Urinary bladder (tissue), 4 donors: ENCODE results near the gene PPP2R2C. TPM values are rescaled to one million over a fixed set of nuclear protein-coding genes. Genes with fewer than 3 reads are reported as not detected.

Experiments
- DNase-seq: peaks from one replicate; pipeline ENCODE4 v3.0.0-alpha.2; 2015; ENCODE audit errors: extremely low spot score
- H3K27ac ChIP-seq: one replicate; pipeline ENCODE4 v1.5.1; 2013; ENCODE audit warnings: low read depth, mild to moderate bottlenecking, moderate library complexity
- H3K36me3 ChIP-seq: one replicate; pipeline ENCODE4 v1.6.1; 2013; ENCODE audit warnings: mild to moderate bottlenecking, moderate library complexity; ENCODE audit not compliant: insufficient read depth
- H3K4me1 ChIP-seq: one replicate; pipeline ENCODE4 v1.6.1; 2013; ENCODE audit warnings: mild to moderate bottlenecking, moderate library complexity; ENCODE audit not compliant: insufficient read depth
- H3K4me3 ChIP-seq: one replicate; pipeline ENCODE4 v1.5.1; 2013; ENCODE audit warnings: low read depth, low read length
- WGBS: extraction: QIAGEN DNeasy Blood & Tissue Kit; methylation state at CpG from one replicate; pipeline ENCODE4 v1.1.7; 2013; 5-methylcytosine and 5-hydroxymethylcytosine counted together
- polyA plus RNA-seq: library from polyadenylated mRNA; stranded (reverse); fragments of 200-250 nt; gene quantifications from one replicate; pipeline ENCODE4 v1.2.3, GENCODE V29; 2013
- total RNA-seq: library from RNA; depleted of rRNA; stranded (reverse); fragments of >200 nt; gene quantifications from one replicate; pipeline ENCODE4 v1.2.3, GENCODE V29; 2014
- donor health status: healthy with polysubstance abuse.
- donor health status: healthy.

The PPP2R2C gene
- total and polyA plus RNA-seq, 2 donors: 0.94 to 3.0 TPM

DNA sequence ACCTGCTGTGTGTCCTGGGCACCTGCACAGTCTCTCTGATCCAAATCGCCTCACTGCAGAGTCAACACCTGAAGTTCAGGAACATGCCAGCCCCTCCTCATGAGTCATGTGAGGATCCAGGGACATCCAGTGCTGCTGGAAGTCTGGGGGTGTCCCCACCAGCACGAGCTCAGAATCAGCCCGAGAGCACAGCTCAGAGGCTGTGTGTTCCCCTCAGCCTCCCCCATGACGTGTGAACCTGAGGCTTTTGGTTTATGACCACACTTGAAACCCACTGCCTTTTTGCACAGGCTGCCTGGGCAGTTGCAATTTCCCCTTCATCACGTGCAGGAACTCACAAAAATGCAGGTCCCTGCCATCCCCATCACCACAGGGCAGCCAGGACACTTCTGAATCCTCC, 47.1 kb downstream of the PPP2R2C start:
- H3K27ac ChIP-seq: no peak overlapping the region

DNA sequence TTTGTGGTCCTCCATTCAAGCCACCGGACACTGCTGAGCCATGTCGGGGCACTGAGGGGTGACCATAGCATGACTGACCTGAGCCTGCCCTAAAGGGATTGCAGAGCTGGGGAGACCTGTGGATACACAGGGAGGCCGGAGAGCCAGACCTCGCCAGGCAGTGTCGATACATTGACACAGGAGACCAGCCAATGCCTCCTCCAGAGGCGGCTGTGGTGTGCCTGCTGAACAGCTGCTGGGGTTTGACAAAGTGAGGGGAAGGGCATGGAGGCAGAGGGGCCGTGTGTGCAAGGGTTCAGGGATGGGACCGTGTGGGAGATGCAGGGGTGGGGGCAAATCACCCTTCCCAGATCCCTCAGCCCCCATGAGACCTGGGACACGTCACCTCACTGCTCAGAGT, 48.0 kb downstream of the PPP2R2C start:
- no peak for DNase-seq
- no peaks in the 10 kb centered on the region for H3K4me1 ChIP-seq

More for the DNA sequence above, 47.1 kb downstream of the PPP2R2C start:
- Histone ChIP-seq H3K36me3 (no peaks in the 10 kb centered on the region), H3K4me3 (no peak overlapping the region), H3K4me1 (no peaks in the 10 kb centered on the region)
- 45% methylated on average over 5 of the region's 5 CpGs for WGBS
- no peak for DNase-seq

DNA sequence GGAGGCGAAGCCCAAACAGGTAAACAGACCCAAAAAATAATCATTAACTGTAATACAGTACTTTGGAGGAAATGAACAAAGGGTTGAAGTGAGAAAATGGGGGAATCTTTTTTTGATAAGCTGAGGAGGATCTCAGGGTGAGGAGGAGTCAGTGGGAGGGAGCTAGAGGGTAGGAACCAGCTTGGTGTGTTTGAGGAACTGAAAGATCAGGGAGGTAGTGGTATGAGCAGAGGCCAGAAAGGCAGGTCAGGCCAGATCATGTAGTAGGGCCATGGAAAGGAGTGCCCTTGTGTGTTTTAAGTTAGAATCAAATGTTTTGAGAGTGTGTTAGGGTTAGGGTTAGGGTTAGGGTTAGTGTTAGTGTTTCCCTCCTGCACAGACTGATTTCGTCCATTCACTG, 48.8 kb downstream of the PPP2R2C start:
- Histone ChIP-seq H3K36me3 (no peaks in the 10 kb centered on the region), H3K4me3 (no peak overlapping the region), H3K4me1 (no peaks in the 10 kb centered on the region), H3K27ac (no peak overlapping the region)
- 84% methylated on average over 2 of the region's 2 CpGs for WGBS
- no peak for DNase-seq

More for the DNA sequence above, 48.0 kb downstream of the PPP2R2C start:
- 66% methylated on average over 9 of the region's 9 CpGs for WGBS
- H3K4me3 ChIP-seq: no peak overlapping the region
- no peaks in the 10 kb centered on the region for H3K36me3 ChIP-seq
- H3K27ac ChIP-seq: no peak overlapping the region

DNA sequence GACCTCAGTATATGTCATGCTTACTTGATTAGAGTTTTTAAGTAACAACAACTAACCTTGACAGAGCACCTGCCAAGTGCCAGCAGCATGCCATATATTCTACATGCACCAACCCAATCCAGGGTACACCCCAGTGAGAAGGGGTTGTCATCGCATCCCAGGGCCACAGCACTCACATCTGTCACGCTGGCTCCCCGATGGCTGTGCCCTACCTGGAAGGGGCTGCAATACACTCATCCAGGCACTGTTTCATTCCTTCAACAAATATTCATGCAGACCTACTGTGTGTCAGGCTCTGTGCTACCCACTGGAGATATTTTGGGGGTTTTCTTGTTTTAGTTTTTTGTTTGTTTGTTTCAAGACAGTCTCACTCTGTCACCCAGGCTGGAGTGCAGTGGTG, 49.5 kb downstream of the PPP2R2C start:
- 94% methylated on average over 3 of the region's 3 CpGs for WGBS
- Histone ChIP-seq H3K4me3 (no peak overlapping the region), H3K36me3 (no peaks in the 10 kb centered on the region), H3K4me1 (no peaks in the 10 kb centered on the region), H3K27ac (no peak overlapping the region)
- DNase-seq: no peak

DNA sequence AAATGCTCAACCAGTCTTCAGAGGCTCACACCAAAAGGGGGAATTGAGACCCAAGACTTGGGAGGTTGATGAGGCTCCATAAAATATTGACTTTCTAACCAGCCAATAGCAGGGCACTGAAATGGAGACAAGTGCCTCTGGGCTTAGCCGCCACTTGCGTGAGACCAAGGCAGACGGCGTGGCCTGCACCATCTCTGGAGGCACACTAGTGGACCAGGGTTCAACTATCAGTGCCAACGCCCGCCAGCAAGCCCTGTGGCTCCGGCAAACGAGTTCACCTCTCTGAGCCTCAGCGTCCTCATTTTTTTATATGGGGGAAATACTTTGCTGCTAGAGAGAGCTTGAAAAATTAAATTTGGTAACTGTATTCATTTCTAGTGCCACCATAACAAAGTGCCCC, 50.3 kb downstream of the PPP2R2C start:
- no peaks in the 10 kb centered on the region for H3K36me3 ChIP-seq
- no peak overlapping the region for H3K4me3 ChIP-seq
- no peak for DNase-seq
- 92% methylated on average over 9 of the region's 9 CpGs for WGBS
- no peaks in the 10 kb centered on the region for H3K4me1 ChIP-seq
- no peak overlapping the region for H3K27ac ChIP-seq

DNA sequence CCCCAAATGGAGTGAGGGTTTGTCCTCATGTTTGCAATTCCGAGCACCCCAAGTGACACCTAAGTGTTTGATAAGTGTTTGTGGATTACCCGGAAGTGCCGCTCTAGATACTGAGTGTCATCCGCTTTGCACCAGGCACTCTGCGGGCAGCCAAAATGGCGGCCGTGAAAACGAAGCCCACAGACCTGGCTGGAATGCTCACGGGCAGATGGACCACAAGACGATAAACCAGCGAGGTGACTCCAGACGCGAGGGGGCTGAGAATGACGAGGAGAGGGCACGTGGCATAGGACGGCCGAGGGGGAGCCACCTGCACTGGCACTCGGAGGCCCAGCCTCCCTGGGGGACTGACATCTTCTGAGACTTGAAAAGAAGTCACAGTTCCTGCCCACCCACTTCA, 51.0 kb downstream of the PPP2R2C start:
- Histone ChIP-seq H3K4me3 (no peak overlapping the region), H3K4me1 (no peaks in the 10 kb centered on the region), H3K27ac (no peak overlapping the region), H3K36me3 (no peaks in the 10 kb centered on the region)
- 94% methylated on average over 18 of the region's 18 CpGs for WGBS
- DNase-seq: no peak

DNA sequence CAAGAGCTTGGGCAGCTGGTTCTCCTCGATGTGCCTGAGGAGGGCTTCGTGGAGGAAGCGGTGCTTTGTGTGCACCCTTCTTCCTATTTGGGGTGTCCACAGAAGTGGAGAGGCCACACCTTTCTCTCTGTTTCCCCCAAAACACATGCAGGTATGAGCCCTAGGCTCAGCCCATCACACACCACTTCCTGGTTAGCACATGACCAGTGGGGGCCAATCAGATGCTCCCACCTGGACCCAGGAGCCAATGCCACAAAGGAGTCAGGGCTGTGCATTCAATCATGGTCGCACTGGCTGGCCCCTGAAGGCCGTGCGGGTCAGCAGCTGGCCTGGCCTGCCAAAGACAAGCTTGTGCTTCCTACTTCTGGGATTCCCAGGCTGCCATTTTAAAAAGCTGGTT, 51.4 kb downstream of the PPP2R2C start:
- H3K4me1 ChIP-seq: no peaks in the 10 kb centered on the region
- no peak overlapping the region for H3K27ac ChIP-seq
- WGBS: 93% methylated on average over 6 of the region's 6 CpGs
- no peak overlapping the region for H3K4me3 ChIP-seq
- no peak for DNase-seq
- H3K36me3 ChIP-seq: no peaks in the 10 kb centered on the region

DNA sequence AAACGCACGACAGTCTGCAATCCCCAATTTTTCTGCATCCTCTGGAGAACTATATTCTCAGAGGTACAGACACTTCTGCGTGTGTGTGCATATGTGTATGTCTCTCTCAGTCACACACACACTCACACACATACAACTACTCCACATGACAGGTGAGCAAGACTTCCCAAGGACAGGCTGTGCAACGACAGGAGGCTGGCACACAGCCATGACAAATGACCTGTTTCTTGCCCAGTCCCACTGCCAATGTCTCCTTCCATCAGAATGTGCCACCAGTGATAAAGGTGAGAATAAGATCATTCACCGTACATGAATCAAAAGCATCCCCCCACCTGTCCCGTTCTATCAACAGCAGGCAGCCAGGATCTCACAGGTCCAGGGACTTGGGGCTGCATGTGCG, 52.4 kb downstream of the PPP2R2C start:
- no peaks in the 10 kb centered on the region for H3K36me3 ChIP-seq
- no peaks in the 10 kb centered on the region for H3K4me1 ChIP-seq
- H3K4me3 ChIP-seq: no peak overlapping the region
- no peak for DNase-seq
- no peak overlapping the region for H3K27ac ChIP-seq
- WGBS: 80% methylated on average over 7 of the region's 7 CpGs

DNA sequence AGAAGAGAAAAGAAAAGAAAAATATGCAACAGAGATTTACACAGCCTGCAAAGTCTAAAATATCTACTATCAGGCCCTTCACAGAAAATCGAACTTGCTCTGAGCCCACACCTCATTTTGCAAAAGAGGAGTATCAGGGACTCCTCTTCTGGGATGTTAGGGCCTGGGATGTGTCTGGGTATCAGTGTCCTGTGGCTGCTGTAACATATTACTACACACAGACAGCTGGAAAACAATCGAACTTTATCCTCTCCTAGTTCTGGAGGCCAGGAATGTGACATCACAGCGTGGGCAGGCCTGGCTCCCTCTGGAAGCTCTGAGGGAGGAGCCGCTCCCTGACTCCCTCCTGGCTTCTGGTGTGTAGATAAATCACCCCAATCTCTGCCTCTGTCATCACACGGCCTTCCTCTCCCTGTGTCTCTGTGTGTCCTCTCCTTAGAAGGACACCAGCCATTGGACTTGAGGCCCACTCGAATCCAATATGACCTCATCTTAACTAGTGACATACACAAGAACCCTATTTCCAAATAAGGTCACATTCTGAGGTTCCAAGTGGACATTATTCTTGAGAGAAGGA, 52.9 kb downstream of the PPP2R2C start:
- DNase-seq: no peak
- no peaks in the 10 kb centered on the region for H3K4me1 ChIP-seq
- no peaks in the 10 kb centered on the region for H3K36me3 ChIP-seq
- H3K4me3 ChIP-seq: no peak overlapping the region
- WGBS: 36% methylated on average over 6 of the region's 6 CpGs
- H3K27ac ChIP-seq: no peak overlapping the region

DNA sequence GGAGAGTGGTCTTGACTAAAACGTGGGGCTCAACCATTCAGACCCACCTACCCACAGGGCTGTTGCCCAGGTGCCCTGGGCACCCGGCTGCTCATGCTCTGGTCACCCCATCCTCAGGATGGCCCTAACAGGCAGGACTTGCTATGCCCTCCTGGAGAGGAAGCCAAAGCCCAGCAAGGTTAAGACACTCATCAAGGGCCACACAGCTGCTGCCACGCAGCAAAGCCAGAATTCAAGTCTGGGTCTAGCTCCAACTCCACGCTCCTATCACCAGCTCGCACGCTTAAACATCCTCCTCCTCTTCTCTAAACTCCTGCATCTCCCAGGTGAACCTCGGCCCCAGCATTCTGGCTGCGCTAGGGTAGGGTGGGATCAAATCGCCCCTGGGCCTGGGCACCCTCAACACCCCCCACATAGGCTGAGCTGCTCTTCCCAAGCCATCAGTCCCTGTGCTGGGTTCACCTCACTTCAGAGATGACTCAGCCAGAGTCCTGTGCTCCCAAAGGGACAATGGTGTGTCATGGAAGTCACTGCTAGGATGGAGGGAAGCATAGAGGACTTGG, 54.1 kb downstream of the PPP2R2C start:
- Histone ChIP-seq H3K36me3 (no peaks in the 10 kb centered on the region), H3K27ac (no peak overlapping the region), H3K4me1 (no peaks in the 10 kb centered on the region), H3K4me3 (no peak overlapping the region)
- DNase-seq: no peak
- WGBS: 91% methylated on average over 9 of the region's 9 CpGs

DNA sequence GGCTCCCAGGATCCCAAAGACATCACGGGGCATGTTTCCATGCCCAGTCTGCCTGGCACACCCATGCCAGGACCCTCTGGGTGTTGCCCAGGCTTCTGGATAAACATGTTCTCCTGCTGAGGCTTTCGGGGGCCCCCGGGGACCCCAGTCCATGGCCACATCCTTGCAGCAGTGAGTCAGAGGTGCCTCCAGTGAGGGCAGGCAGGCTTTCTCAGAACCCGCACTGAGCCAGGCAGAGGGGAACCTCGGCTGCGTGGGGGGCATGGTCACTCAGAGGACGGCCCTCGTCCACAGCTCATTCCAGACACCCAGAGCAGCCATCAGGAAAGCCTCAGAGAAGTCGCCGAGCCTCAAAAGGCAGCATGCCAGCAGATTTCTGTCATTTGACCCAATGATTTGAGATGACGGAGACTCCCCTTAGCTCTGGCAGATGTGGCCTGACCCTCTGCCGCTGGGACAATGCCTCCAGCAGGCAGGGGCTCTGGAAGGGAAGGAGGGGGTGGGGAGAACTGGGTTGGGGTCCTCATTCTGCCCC, 54.8 kb downstream of the PPP2R2C start:
- DNase-seq: no peak
- WGBS: 60% methylated on average over 12 of the region's 12 CpGs

DNA sequence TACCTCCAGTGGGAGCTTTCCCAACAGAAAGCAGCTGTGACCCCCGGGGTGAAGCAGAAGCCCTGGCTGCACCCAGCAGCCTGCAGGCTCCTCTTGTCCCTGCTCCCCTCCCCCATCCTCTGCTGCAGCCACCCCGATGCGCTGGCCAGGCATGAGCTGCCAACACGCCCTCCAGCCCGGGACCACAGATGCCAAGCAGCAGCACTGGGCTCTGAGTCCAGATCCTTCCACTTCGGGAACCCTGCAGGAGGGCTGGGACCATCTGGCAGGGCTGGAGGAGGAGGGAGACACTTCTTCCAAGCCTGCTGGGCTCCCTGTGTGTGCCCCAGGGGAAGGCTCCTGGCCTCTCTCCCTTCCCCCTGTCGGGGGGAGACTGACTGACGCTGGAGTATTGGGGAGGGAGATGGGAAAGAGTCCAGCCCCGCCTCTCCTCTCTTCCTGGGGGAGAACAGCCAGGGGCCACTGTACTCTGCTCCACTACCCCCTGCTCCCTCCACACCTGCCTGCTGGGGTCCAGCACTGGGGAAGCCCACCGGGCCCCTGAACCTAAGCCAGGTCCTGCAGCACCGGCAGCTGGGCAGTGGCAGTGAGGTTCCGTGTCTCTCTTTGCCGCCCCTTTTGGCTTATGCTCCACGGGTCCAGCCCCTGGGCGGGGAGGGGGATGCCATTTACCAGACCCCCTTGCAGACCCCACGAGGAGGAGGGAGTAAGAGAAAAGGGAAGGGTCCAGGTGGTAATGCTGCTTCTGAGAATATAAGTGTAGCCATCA, 55.7 kb downstream of the PPP2R2C start:
- no peak for DNase-seq
- Histone ChIP-seq H3K36me3 (no peaks in the 10 kb centered on the region), H3K27ac (no peak overlapping the region), H3K4me1 (no peaks in the 10 kb centered on the region), H3K4me3 (no peak overlapping the region)
- 28% methylated on average over 16 of the region's 16 CpGs for WGBS

More for the DNA sequence above, 54.8 kb downstream of the PPP2R2C start:
- H3K4me3 ChIP-seq: no peak overlapping the region
- no peaks in the 10 kb centered on the region for H3K4me1 ChIP-seq
- H3K36me3 ChIP-seq: no peaks in the 10 kb centered on the region
- H3K27ac ChIP-seq: no peak overlapping the region

DNA sequence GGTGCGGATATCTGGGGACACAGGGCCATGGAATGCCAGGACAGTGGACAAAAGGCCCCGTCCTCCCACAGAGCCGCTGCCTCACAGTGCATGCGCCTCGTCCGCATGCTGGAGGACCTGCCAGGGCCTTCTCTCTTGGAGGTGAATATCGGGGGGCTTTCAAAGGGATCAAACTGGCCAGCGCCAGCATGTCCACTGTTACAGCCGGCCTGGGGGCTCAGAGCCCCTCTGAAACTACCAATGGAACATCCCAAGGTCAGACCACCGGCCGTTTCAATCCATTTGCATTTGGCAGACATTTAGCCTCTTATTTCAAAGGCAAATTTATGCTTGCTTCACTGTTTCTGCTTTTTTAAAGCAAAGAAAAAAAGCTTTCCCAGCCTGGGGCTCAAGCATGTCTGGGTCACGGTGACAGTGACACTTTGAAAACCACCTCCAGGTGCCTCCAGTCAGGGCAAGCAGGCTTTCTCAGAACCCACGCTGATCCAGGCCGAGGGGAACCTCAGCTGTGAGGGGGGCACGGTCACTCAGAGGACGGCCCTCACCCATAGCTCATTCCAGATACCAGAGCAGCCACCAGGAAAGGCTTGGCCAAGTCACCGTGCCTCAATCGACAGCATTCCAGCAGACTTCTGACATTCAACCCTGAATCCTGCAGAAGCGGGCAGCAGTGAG, 57.2 kb downstream of the PPP2R2C start:
- no peak for DNase-seq
- 65% methylated on average over 19 of the region's 19 CpGs for WGBS

More for the DNA sequence above, 57.2 kb downstream of the PPP2R2C start:
- no peaks in the 10 kb centered on the region for H3K36me3 ChIP-seq
- H3K27ac ChIP-seq: no peak overlapping the region
- H3K4me3 ChIP-seq: no peak overlapping the region
- no peaks in the 10 kb centered on the region for H3K4me1 ChIP-seq
